ENCODE data around the gene VPS37C.

Gene VPS37C

DNA sequence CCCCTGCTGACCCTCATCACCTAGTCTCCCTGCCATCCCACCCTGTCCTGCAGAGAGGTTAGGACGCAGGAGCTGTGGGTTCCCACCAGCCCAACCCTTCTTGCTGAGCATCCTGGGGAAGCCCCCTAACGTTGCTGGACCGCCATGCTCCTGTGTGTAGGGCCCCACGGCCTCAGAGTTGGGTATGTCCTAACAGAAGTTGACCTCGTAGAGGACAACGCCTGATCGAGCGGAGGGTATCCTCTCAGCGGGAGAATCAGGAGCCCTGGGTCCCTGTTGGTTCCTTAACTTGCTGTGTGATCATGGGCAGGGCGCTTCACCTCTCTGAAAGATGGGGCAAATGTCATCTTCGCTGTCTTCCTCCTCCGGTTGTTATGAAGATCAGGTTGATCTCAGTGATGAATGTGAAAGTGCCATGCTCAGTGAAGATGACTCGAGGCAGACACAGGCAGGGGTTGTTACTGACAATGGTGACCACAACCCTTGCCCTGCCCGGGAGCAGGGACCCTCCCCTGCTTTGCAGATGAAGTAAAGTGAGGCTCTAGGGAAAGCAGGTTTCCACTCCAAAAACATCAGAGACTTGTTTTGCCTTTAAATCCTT is 78.2 kb downstream of the VPS37C start:
- no peak overlapping the region for H3K27ac ChIP-seq
- TF ChIP-seq, protein P1, sequence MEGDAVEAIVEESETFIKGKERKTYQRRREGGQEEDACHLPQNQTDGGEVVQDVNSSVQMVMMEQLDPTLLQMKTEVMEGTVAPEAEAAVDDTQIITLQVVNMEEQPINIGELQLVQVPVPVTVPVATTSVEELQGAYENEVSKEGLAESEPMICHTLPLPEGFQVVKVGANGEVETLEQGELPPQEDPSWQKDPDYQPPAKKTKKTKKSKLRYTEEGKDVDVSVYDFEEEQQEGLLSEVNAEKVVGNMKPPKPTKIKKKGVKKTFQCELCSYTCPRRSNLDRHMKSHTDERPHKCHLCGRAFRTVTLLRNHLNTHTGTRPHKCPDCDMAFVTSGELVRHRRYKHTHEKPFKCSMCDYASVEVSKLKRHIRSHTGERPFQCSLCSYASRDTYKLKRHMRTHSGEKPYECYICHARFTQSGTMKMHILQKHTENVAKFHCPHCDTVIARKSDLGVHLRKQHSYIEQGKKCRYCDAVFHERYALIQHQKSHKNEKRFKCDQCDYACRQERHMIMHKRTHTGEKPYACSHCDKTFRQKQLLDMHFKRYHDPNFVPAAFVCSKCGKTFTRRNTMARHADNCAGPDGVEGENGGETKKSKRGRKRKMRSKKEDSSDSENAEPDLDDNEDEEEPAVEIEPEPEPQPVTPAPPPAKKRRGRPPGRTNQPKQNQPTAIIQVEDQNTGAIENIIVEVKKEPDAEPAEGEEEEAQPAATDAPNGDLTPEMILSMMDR (IDR thresholded peaks at IDR 0.05): no peak
- TF ChIP-seq ZFX (IDR thresholded peaks at IDR 0.05; ENCODE audit: borderline replicate concordance): no peak

DNA sequence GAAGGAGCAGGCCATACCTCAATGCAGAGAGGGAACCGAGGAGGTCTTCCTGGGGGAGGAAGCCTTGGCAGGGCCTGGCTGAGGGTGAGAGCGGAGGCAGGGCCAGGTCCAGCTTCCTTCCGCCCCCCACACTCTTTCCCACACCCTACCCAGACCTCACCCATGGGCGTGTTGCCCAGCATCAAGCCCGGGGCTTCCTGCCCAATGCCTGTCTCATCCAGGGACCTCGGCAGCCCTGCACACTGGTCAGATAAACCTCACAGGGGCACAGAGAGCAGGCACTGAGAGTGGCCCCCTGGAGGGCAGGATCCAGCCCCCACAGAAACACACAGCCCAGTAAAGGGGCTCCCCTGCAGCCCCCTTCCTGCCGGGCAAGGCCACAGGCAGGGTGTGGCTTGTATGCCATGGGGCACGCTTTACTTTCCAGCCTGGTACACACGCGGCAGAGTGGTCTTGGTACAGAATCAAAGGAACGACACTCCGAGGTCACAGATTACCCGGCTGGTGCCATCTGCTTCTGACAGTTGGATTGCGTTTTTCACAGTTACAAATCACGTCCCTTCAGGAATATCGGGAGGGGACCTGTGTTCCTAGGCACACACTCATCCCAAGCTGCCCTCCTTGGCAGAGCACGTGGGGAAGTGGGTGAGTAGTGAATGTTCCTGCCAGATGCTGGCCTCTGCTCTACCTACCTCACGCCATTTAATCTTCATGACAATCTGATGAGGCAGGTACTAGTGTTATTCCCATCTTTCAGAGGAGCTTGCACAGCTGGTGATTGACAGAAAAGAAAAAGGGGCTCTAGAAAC is 79.0 kb downstream of the VPS37C start:
- TF ChIP-seq, protein P1 (IDR thresholded peaks at IDR 0.05): no peak
- TF ChIP-seq ZFX (IDR thresholded peaks at IDR 0.05; ENCODE audit: borderline replicate concordance): no peak
- no peak overlapping the region for H3K27ac ChIP-seq

DNA sequence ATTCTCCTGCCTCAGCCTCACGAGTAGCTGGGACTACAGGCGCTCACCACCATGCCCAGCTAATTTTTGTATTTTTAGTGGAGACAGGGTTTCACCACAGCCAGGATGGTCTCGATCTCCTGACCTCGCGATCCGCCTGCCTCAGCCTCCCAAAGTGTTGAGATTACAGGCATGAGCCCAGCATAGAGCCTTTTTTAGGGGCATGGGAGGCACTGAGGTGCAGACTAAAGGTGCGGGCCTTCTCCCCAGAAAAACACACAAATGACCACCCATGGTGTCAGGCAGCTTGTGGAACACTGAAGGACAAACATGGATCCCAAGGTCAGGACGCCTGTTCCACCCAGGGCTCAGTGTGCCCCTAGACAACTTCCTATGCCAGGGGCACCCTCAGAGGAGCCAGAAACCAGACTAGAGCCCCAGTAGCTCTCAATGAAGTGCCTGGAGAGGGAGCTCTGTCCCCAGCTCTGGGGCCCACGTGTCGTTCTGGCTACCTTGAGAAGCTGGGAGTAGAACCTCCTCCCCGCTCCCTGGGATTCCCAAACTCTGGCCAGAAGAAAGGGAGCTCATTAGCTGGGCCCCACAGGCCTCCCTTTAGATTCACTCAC is 80.1 kb downstream of the VPS37C start:
- no peak for TF ChIP-seq ZFX (IDR thresholded peaks at IDR 0.05; ENCODE audit: borderline replicate concordance)
- TF ChIP-seq, protein P1 (IDR thresholded peaks at IDR 0.05): no peak
- no peak overlapping the region for H3K27ac ChIP-seq

DNA sequence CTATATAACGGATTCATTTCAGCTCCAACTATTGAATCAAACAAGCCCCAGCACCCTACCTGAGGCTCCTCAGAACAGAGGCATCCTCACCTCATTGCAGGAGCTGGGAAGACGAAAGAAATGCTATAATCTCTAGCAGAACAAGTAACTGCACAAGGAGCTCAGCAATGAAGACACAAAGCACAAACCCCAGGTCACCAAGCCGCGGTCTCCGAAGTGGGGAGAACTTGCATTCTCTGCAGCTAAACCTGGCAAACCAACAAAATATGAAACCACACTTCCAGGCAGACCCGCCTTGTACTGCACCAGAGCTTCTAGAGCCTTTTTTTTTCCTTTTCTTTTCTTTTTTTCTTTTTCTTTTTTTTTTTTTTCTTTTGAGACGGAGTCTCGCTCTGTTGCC is 80.7 kb downstream of the VPS37C start:
- no peak for TF ChIP-seq ZFX (IDR thresholded peaks at IDR 0.05; ENCODE audit: borderline replicate concordance)
- TF ChIP-seq, protein P1 (IDR thresholded peaks at IDR 0.05): no peak
- H3K27ac ChIP-seq: no peak overlapping the region

All from 22Rv1 (cell line).